ENCODE measurements around the gene DYSF.

DYSF gene

DNA sequence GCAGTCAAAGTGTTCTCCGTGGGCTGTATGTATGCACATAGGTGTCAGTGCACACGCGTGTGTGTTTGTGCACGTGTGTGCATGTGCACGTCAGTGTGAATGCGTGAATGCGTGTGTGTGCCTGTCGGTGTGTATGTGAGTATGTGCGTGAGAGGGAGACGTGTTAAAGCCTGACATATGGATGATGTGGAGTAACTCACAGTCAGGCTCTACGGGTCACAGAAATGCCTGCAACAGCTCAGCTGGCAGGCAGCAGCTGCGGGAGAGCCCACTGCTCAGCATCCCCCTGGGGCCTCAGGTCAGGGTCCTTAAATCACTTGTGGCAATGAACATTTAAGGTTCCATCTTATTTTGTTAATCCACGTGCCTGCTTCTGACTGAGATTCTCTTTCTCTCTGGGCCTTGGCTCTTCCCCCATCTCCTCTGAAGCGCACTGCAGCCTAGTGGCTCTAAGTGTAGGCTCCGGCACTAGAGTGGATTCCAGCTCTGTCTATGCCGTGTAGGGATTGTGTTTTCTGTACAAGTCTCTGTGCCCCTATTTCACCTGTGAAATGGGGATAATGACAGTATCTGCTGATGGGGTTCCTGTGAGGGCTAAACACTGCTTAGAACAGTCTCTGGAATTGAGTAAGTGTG, 63.0 kb downstream of the DYSF start:
- TF ChIP-seq TAF1 (IDR thresholded peaks at IDR 0.05; ENCODE audit: borderline replicate concordance, insufficient read depth, low read length) (no peak), SIN3A (IDR thresholded peaks at IDR 0.05; ENCODE audit: borderline replicate concordance, insufficient read depth, low read length) (no peak), FOXP2 (optimal IDR thresholded peaks at IDR 0.05; ENCODE audit: borderline replicate concordance, extremely low read depth, extremely low read length, insufficient read depth) (no peak), REST (IDR thresholded peaks at IDR 0.05; ENCODE audit: insufficient read depth in 1 of 2, low read depth in 2 of 2, low read length in 2 of 2) (no peak), POLR2AphosphoS5 (IDR thresholded peaks at IDR 0.05; ENCODE audit: low read depth, low read length) (no peak)

DNA sequence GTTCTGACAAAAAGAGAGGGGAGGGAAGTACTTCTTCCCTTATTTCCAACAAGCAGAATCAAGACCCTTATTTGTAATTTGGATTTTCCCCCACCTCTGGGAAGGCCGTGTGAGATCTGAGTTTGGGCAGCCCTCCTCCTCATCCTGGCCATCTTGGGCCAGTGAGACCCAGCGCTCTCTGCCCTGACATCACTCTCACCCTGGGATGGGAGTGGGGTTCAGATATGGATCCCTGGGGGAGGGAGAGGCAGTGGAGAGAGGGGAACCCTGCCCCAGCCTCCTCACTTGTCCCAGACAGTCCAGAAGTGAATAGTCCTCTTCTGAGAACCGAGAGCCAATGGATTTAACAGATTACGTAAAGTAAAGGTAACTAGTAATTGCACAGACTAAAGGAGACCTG, 64.5 kb downstream of the DYSF start:
- TF ChIP-seq SIN3A (IDR thresholded peaks at IDR 0.05; ENCODE audit: borderline replicate concordance, insufficient read depth, low read length) = no peak
- no peak for TF ChIP-seq FOXP2 (optimal IDR thresholded peaks at IDR 0.05; ENCODE audit: borderline replicate concordance, extremely low read depth, extremely low read length, insufficient read depth)
- no peak for TF ChIP-seq TAF1 (IDR thresholded peaks at IDR 0.05; ENCODE audit: borderline replicate concordance, insufficient read depth, low read length)
- no peak for TF ChIP-seq POLR2AphosphoS5 (IDR thresholded peaks at IDR 0.05; ENCODE audit: low read depth, low read length)
- no peak for TF ChIP-seq REST (IDR thresholded peaks at IDR 0.05; ENCODE audit: insufficient read depth in 1 of 2, low read depth in 2 of 2, low read length in 2 of 2)

DNA sequence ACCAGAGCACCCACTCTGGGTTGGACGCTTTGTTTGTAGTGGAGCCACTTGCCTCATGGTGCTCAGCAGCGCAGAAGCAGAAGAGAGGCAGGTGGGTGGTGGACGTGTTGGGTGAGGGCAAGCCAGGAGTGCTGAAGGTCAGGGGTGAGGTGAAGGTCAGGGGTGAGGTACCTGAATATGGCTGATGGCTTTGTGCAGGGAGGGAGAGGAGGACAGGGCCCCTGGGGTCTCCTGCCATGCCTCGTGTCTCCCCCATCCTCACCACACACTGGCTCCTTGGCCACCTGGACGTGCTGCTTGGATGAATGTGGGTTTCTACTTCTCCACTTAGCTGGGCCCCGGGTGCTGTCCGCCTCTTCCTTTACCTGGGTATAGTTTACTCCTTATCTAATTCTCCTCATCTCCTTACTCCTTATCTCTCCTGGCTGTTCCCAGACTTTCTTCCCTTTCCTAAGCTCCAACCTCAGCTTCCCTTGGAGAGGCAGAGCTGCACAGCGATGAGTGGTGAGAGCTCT, 68.1 kb downstream of the DYSF start:
- no peak for TF ChIP-seq SIN3A (IDR thresholded peaks at IDR 0.05; ENCODE audit: borderline replicate concordance, insufficient read depth, low read length)
- TF ChIP-seq FOXP2 (optimal IDR thresholded peaks at IDR 0.05; ENCODE audit: borderline replicate concordance, extremely low read depth, extremely low read length, insufficient read depth) = no peak
- TF ChIP-seq POLR2AphosphoS5 (IDR thresholded peaks at IDR 0.05; ENCODE audit: low read depth, low read length) = no peak
- no peak for TF ChIP-seq REST (IDR thresholded peaks at IDR 0.05; ENCODE audit: insufficient read depth in 1 of 2, low read depth in 2 of 2, low read length in 2 of 2)
- no peak for TF ChIP-seq TAF1 (IDR thresholded peaks at IDR 0.05; ENCODE audit: borderline replicate concordance, insufficient read depth, low read length)

DNA sequence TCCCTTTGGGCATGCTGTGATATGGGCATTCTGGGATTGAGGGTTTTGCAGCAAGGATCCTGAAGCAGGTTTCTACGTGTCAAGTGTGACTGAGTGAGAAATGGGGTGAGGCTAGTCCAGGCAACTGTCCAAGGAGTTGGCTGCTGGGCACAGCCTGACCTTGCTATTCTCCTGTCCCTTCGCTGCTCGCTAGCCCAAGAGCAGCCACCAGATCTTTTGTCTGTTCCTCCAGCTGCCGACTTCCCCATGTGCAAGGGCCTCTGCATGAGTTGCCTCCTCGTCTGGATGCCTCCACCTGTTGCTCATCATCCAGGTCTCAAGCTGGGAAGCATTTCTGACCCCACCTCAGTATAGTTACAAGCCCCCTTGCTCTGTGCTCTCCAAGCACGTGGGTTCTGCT, 71.1 kb downstream of the DYSF start:
- TF ChIP-seq REST (IDR thresholded peaks at IDR 0.05; ENCODE audit: insufficient read depth in 1 of 2, low read depth in 2 of 2, low read length in 2 of 2) = no peak
- no peak for TF ChIP-seq TAF1 (IDR thresholded peaks at IDR 0.05; ENCODE audit: borderline replicate concordance, insufficient read depth, low read length)
- TF ChIP-seq POLR2AphosphoS5 (IDR thresholded peaks at IDR 0.05; ENCODE audit: low read depth, low read length) = no peak
- TF ChIP-seq FOXP2 (optimal IDR thresholded peaks at IDR 0.05; ENCODE audit: borderline replicate concordance, extremely low read depth, extremely low read length, insufficient read depth) = no peak
- TF ChIP-seq SIN3A (IDR thresholded peaks at IDR 0.05; ENCODE audit: borderline replicate concordance, insufficient read depth, low read length) = no peak

Data from PFSK-1 (cell line).